H1 (cell line): ENCODE results near the gene C21orf58. TPM values are rescaled to one million over a fixed set of nuclear protein-coding genes. Genes with fewer than 3 reads are reported as not detected.

Experiments used
- CTCF ChIA-PET: fragments of 300-600 bp; sonication (Branson Sonifier 250); formaldehyde crosslinking; loops from one replicate; lab custom pipeline; 2021; ENCODE audit not compliant: partially characterized antibody; lab: Charles Lee
- POLR2A ChIA-PET: fragments of 300-600 bp; sonication (Branson Sonifier 250); formaldehyde crosslinking; loops from one replicate; lab custom pipeline; 2021; ENCODE audit warnings: inconsistent platforms; ENCODE audit not compliant: partially characterized antibody; lab: Charles Lee
- DNase-seq, 2 experiments: peaks; one replicate each; pipeline versions ENCODE4 v3.0.0 to v3.0.0-alpha.2; 2010 to 2022; ENCODE audit warnings: low spot score in 2 of 2, low read depth in 1 of 2, mixed read lengths in 1 of 2
- FAIRE-seq: peaks from 2 replicates; lab custom pipeline; 2011; peaks lifted over from hg19 to GRCh38; lab: Jason Lieb, UNC
- H2AFZ ChIP-seq: 2 replicates; pipeline ENCODE4 v1.8.1; 2012; ENCODE audit warnings: low read length, inconsistent platforms
- H2AK5ac ChIP-seq: 2 replicates; pipeline ENCODE4 v1.6.1; 2013; ENCODE audit warnings: low read depth, low read length
- H2BK120ac ChIP-seq: replicated peaks from 2 replicates; pipeline ENCODE3; 2013; ENCODE audit warnings: low read depth, low read length, inconsistent platforms
- H2BK12ac ChIP-seq: 2 replicates; pipeline ENCODE4 v1.6.1; 2013; ENCODE audit warnings: low read depth, low read length
- H2BK15ac ChIP-seq: 2 replicates; pipeline ENCODE4 v1.6.1; 2013; ENCODE audit warnings: low read length
- H2BK20ac ChIP-seq: 2 replicates; pipeline ENCODE4 v1.6.1; 2013; ENCODE audit warnings: low read length
- H2BK5ac ChIP-seq: 2 replicates; pipeline ENCODE4 v1.6.1; 2013; ENCODE audit warnings: low read depth, low read length
- H3K14ac ChIP-seq: 2 replicates; pipeline ENCODE4 v1.6.1; 2013; ENCODE audit warnings: inconsistent platforms; ENCODE audit not compliant: insufficient read length
- H3K18ac ChIP-seq: 2 replicates; pipeline ENCODE4 v1.6.1; 2013; ENCODE audit warnings: low read length; ENCODE audit errors: extremely low read depth
- H3K23ac ChIP-seq: 2 replicates; pipeline ENCODE4 v1.6.1; 2013; ENCODE audit warnings: inconsistent platforms; ENCODE audit not compliant: insufficient read length
- H3K23me2 ChIP-seq: 2 replicates; pipeline ENCODE4 v1.6.1; 2013; ENCODE audit warnings: low read depth, low read length
- H3K27ac ChIP-seq: 2 replicates; pipeline ENCODE4 v1.6.1; 2011; ENCODE audit warnings: low read depth, low read length, inconsistent platforms
- H3K27me3 ChIP-seq, 4 experiments: replicated peaks in 1 of 4; 1 replicate in 1 of 4; 2 replicates in 3 of 4; pipeline versions ENCODE4 v1.6.1 to v1.8.1; 2011 to 2013; ENCODE audit warnings: low read length in 3 of 4, mild to moderate bottlenecking in 3 of 4, inconsistent platforms in 2 of 4, mixed read lengths in 2 of 4, moderate library complexity in 1 of 4; ENCODE audit not compliant: control insufficient read depth in 3 of 4, insufficient read depth in 3 of 4; ENCODE audit errors: extremely low read depth in 1 of 4
- H3K36me3 ChIP-seq, 4 experiments: 2 replicates each; pipeline versions ENCODE4 v1.6.1 to v1.8.1; 2011 to 2013; ENCODE audit warnings: mild to moderate bottlenecking in 4 of 4, low read length in 3 of 4, moderate library complexity in 2 of 4, control low read depth in 1 of 4, inconsistent platforms in 1 of 4; ENCODE audit not compliant: insufficient read depth in 4 of 4, control insufficient read depth in 2 of 4
- H3K4ac ChIP-seq: replicated peaks from 2 replicates; pipeline ENCODE3; 2013; ENCODE audit warnings: low read length, low read depth, mixed read lengths, inconsistent platforms; ENCODE audit not compliant: insufficient read length
- H3K4me1 ChIP-seq, 4 experiments: replicated peaks in 1 of 4; 1 replicate in 1 of 4; 2 replicates in 3 of 4; pipeline versions ENCODE4 v1.6.1 to v1.8.1; 2011 to 2013; ENCODE audit warnings: low read length in 3 of 4, inconsistent platforms in 2 of 4, mixed read lengths in 1 of 4; ENCODE audit not compliant: insufficient read depth in 4 of 4, control insufficient read depth in 3 of 4
- H3K4me2 ChIP-seq, 2 experiments: 2 replicates each; pipeline versions ENCODE4 v1.6.1 to v1.8.1; 2011 to 2013; ENCODE audit warnings: low read depth in 2 of 2, low read length in 2 of 2, control low read depth in 1 of 2, inconsistent platforms in 1 of 2, mild to moderate bottlenecking in 1 of 2; ENCODE audit not compliant: insufficient read depth in 1 of 2
- H3K4me3 ChIP-seq, 4 experiments: fragments of 200-600, 300-600 bp in 1 of 4; sonication (generic), shearing (Covaris generic), sonication (Bioruptor Twin) in 1 of 4; 2 replicates each; pipeline versions ENCODE4 v1.5.1 to v1.8.1; 2011 to 2016; ENCODE audit warnings: low read length in 4 of 4, low read depth in 3 of 4, control low read depth in 2 of 4, inconsistent platforms in 2 of 4, mild to moderate bottlenecking in 2 of 4, mixed read lengths in 1 of 4, moderate library complexity in 1 of 4; ENCODE audit not compliant: insufficient read depth in 2 of 4; ENCODE audit errors: extremely low read depth in 1 of 4
- H3K56ac ChIP-seq: replicated peaks from 2 replicates; pipeline ENCODE3; 2013; ENCODE audit warnings: low read depth, mild to moderate bottlenecking, mixed read lengths, low read length, inconsistent platforms; ENCODE audit not compliant: insufficient read length
- H3K79me1 ChIP-seq: 2 replicates; pipeline ENCODE4 v1.6.1; 2013; ENCODE audit warnings: low read depth, low read length, control low read depth
- H3K79me2 ChIP-seq, 2 experiments: 2 replicates each; pipeline versions ENCODE4 v1.6.1 to v1.8.1; 2012 to 2013; ENCODE audit warnings: low read length in 2 of 2, mild to moderate bottlenecking in 2 of 2, inconsistent platforms in 1 of 2; ENCODE audit not compliant: insufficient read depth in 2 of 2, control insufficient read depth in 1 of 2
- H3K9ac ChIP-seq, 4 experiments: replicated peaks in 1 of 4; 1 replicate in 1 of 4; 2 replicates in 3 of 4; pipeline versions ENCODE4 v1.6.1 to v1.8.1; 2011 to 2013; ENCODE audit warnings: low read depth in 3 of 4, low read length in 3 of 4, control low read depth in 2 of 4, mild to moderate bottlenecking in 2 of 4, moderate library complexity in 2 of 4, inconsistent platforms in 1 of 4; ENCODE audit errors: extremely low read depth in 1 of 4
- H3K9me3 ChIP-seq, 2 experiments: 2 replicates each; pipeline versions ENCODE4 v1.6.1 to v1.8.1; 2012 to 2013; ENCODE audit warnings: mild to moderate bottlenecking in 2 of 2, moderate library complexity in 2 of 2, control low read depth in 1 of 2, inconsistent platforms in 1 of 2, low read depth in 1 of 2, low read length in 1 of 2, mixed read lengths in 1 of 2; ENCODE audit not compliant: insufficient read depth in 2 of 2
- H4K20me1 ChIP-seq, 2 experiments: replicated peaks in 1 of 2; 2 replicates each; pipeline versions ENCODE3 to v1.8.1; 2011 to 2013; ENCODE audit warnings: inconsistent platforms in 2 of 2, low read length in 2 of 2, mild to moderate bottlenecking in 1 of 2; ENCODE audit not compliant: insufficient read depth in 2 of 2, control insufficient read depth in 1 of 2
- H4K5ac ChIP-seq: 2 replicates; pipeline ENCODE4 v1.6.1; 2013; ENCODE audit warnings: low read length, low read depth, mixed read lengths, inconsistent platforms; ENCODE audit not compliant: insufficient read length
- H4K8ac ChIP-seq: 2 replicates; pipeline ENCODE4 v1.8.0; 2013; ENCODE audit warnings: mild to moderate bottlenecking, moderate library complexity, low read length, inconsistent platforms; ENCODE audit not compliant: insufficient read depth; ENCODE audit errors: extremely low read depth
- H4K91ac ChIP-seq: replicated peaks from 2 replicates; pipeline ENCODE3; 2013; ENCODE audit warnings: low read length, mixed read lengths, inconsistent platforms; ENCODE audit not compliant: insufficient read length
- BRCA1 ChIP-seq: IDR thresholded peaks from 2 replicates; pipeline ENCODE4 v1.6.1; 2012; ENCODE audit warnings: low read depth, low read length, improper control_type of control experiment
- CREB1 ChIP-seq: IDR thresholded peaks from 2 replicates; pipeline ENCODE4 v1.6.1; 2012; ENCODE audit warnings: inconsistent platforms
- CTBP2 ChIP-seq: IDR thresholded peaks from 2 replicates; pipeline ENCODE4 v1.7.0; 2011; ENCODE audit warnings: borderline replicate concordance, mild to moderate bottlenecking, moderate library complexity, mixed read lengths, low read length; ENCODE audit not compliant: insufficient read depth, insufficient read length
- CTCF ChIP-seq, 3 experiments: IDR thresholded peaks; 1 replicate in 2 of 3; 2 replicates in 1 of 3; pipeline versions ENCODE4 v1.5.1 to v1.6.1; 2011; ENCODE audit warnings: low read length in 3 of 3, mild to moderate bottlenecking in 3 of 3, inconsistent platforms in 2 of 3, low read depth in 1 of 3, moderate library complexity in 1 of 3; ENCODE audit not compliant: insufficient read depth in 1 of 3; ENCODE audit errors: control extremely low read depth in 1 of 3
- E2F6 ChIP-seq: IDR thresholded peaks from 2 replicates; pipeline ENCODE4 v1.6.1; 2012; ENCODE audit warnings: inconsistent platforms
- HDAC6 ChIP-seq: IDR thresholded peaks from one replicate; pipeline ENCODE4 v1.7.1; 2012; ENCODE audit warnings: low read depth, mild to moderate bottlenecking, inconsistent platforms, low read length, moderate library complexity
- KDM5A ChIP-seq: fragments of 200-600 bp; IDR thresholded peaks from 2 replicates; pipeline ENCODE4 v1.7.1; 2012; ENCODE audit warnings: mild to moderate bottlenecking, low read length, inconsistent platforms, mixed read lengths
- POLR2AphosphoS5 ChIP-seq: IDR thresholded peaks from 2 replicates; pipeline ENCODE4 v1.6.1; 2011; ENCODE audit warnings: low read depth, low read length
- POU5F1 ChIP-seq: IDR thresholded peaks from 2 replicates; pipeline ENCODE4 v1.6.1; 2011; ENCODE audit warnings: low read depth, mild to moderate bottlenecking, low read length, moderate library complexity
- RFX5 ChIP-seq: IDR thresholded peaks from 2 replicates; pipeline ENCODE4 v1.6.1; 2011; ENCODE audit warnings: low read depth, low read length, improper control_type of control experiment, borderline replicate concordance
- SIRT6 ChIP-seq: IDR thresholded peaks from one replicate; pipeline ENCODE4 v1.7.1; 2012; ENCODE audit warnings: low read length, inconsistent platforms
- SP4 ChIP-seq: IDR thresholded peaks from 2 replicates; pipeline ENCODE4 v1.6.1; 2012; ENCODE audit warnings: low read length, inconsistent platforms
- WGBS, 2 experiments: shearing (Covaris generic) in 1 of 2; methylation state at CpG; one replicate each; pipeline versions ENCODE4 v1.1.6 to v1.1.7; 2013 to 2015; ENCODE audit warnings: low lambda C conversion rate in 2 of 2, mixed read lengths in 2 of 2, inconsistent platforms in 1 of 2, low coverage in 1 of 2, missing lambda C conversion rate in 1 of 2; ENCODE audit not compliant: insufficient replicate concordance in 2 of 2, insufficient coverage in 1 of 2, insufficient read length in 1 of 2; ENCODE audit errors: extremely low coverage in 1 of 2, missing lambda C conversion rate in 1 of 2; 5-methylcytosine and 5-hydroxymethylcytosine counted together
- polyA plus RNA-seq, 7 experiments: library from polyadenylated mRNA; depleted of rRNA in 3 of 7; stranded (reverse) in 5 of 7; unstranded in 2 of 7; fragments of >200 nt in 5 of 7; fragments of 200-250 nt in 2 of 7; gene quantifications; 1 replicate in 5 of 7; 2 replicates in 1 of 7; 4 replicates in 1 of 7; pipeline versions ENCODE4 v1.2.1 to v1.2.3, GENCODE V29; 2011 to 2013; ENCODE audit warnings: missing spikeins in 2 of 7, mixed read lengths in 2 of 7
- total RNA-seq: library from RNA; stranded (reverse); fragmentation: NEBNext Ultra II Directional; extraction: Animal tissue kit (Norgen Biotek cat#: 25700); gene quantifications from 2 replicates; pipeline ENCODE4 v1.2.1, GENCODE V29; 2021

The C21orf58 gene
- total and polyA plus RNA-seq, 2 of the 8 experiments (the other 6 are each of a cell fraction or from before 2014, with no cell fraction given) = 13.8 to 26.1 TPM

- no peaks in the 10 kb centered on the region for H3K27me3 ChIP-seq
- H3K79me2 ChIP-seq = peaks cover 0 to 33% of the 10 kb centered on the region in 2 experiments; a peak in 2 of 4 replicates
- H3K4me3 ChIP-seq = no peak overlapping the region
- no peak overlapping the region for H2BK15ac ChIP-seq
- H4K91ac ChIP-seq = no peak overlapping the region
- no peak overlapping the region for H2AK5ac ChIP-seq
- H3K36me3 ChIP-seq = peaks cover 9 to 36% (median 12%) of the 10 kb centered on the region in 4 experiments; a peak in 6 of 8 replicates
- POLR2A ChIA-PET = interaction anchor here (1.5 kb wide), 1 partner anchor 15 kb away, joined by 5 read pairs; a partner anchor contains a TSS
- DNase-seq (no peak), FAIRE-seq (no peak)
- H3K23me2 ChIP-seq = no peaks in the 10 kb centered on the region
- no peaks in the 10 kb centered on the region for H3K9me3 ChIP-seq
- TF ChIP-seq SIRT6 (no peak), CTBP2 (no peak), E2F6 (no peak), CTCF (IDR thresholded peaks at IDR 0.05; ENCODE audit: control extremely low read depth in 1 of 3, insufficient read depth in 1 of 3, low read depth in 1 of 3, low read length in 3 of 3) (no peak), CREB1 (no peak), POU5F1 (no peak), POLR2AphosphoS5 (no peak), BRCA1 (no peak), SP4 (no peak), RFX5 (no peak), HDAC6 (no peak), KDM5A (no peak)
- no peak overlapping the region for H3K4ac ChIP-seq
- no peak overlapping the region for H2BK12ac ChIP-seq
- peaks cover 3% of the 10 kb centered on the region for H3K79me1 ChIP-seq
- peaks cover 3 to 6% of the 10 kb centered on the region in 2 experiments for H4K20me1 ChIP-seq
- 96% methylated on average over 8 of the region's 8 CpGs; no CpG with 5 or more reads in 1 of the 2 experiments for WGBS, 2 experiments
- no peak overlapping the region for H3K27ac ChIP-seq
- no peaks in the 10 kb centered on the region for H3K4me1 ChIP-seq
- no peak overlapping the region for H2BK5ac ChIP-seq
- no peak overlapping the region for H3K18ac ChIP-seq
- no peak overlapping the region for H2BK20ac ChIP-seq
- H4K5ac ChIP-seq = no peak overlapping the region
- H3K23ac ChIP-seq = no peak overlapping the region
- no peak overlapping the region for H2AFZ ChIP-seq
- no peak overlapping the region for H4K8ac ChIP-seq
- no peak overlapping the region for H3K4me2 ChIP-seq
- H2BK120ac ChIP-seq = no peak overlapping the region
- H3K14ac ChIP-seq = no peak overlapping the region
- no peak overlapping the region for H3K9ac ChIP-seq
- H3K56ac ChIP-seq = no peak overlapping the region
- CTCF ChIA-PET = no interaction called here
These were observed 17.3 kb upstream of the C21orf58 start for GRCh38 chr21:46340998-46341397.
